SK-N-SH treated with all-trans-retinoic acid at 6 μM for 48 hours (cell line): ENCODE measurements around the gene TRNT1.

Experiments used
- BACH2 ChIP-seq: fragments of 250-450 bp; sonication (Bioruptor Pico); IDR thresholded peaks from 2 replicates; pipeline ENCODE4 v1.9.0; 2021; ENCODE audit warnings: mild to moderate bottlenecking, borderline replicate concordance
- RARB ChIP-seq: fragments of 250-450 bp; sonication (Bioruptor Pico); IDR thresholded peaks from 2 replicates; pipeline ENCODE4 v1.8.0; 2021; ENCODE audit warnings: mild to moderate bottlenecking, moderate library complexity
- ZFP3 ChIP-seq: fragments of 250-450 bp; sonication (Bioruptor Pico); IDR thresholded peaks from 2 replicates; pipeline ENCODE4 v1.5.0; 2020; ENCODE audit warnings: mild to moderate bottlenecking, moderate library complexity
- ZFP30 ChIP-seq: fragments of 450-650 bp; formaldehyde crosslinking; IDR thresholded peaks from 2 replicates; pipeline ENCODE4 v1.5.0; 2022; ENCODE audit warnings: mild to moderate bottlenecking, moderate library complexity
- ZNF8 ChIP-seq: fragments of 450-650 bp; formaldehyde crosslinking; IDR thresholded peaks from 2 replicates; pipeline ENCODE4 v1.5.0; 2020; ENCODE audit warnings: mild to moderate bottlenecking, moderate library complexity
- TF ChIP-seq, protein P1 (sequence below): fragments of 250-450 bp; sonication (Bioruptor Pico); IDR thresholded peaks from 2 replicates; pipeline ENCODE4 v1.8.0; 2020; ENCODE audit warnings: mild to moderate bottlenecking, moderate library complexity, borderline replicate concordance
- TF ChIP-seq, protein P2 (sequence below): fragments of 250-450 bp; sonication (Bioruptor Pico); IDR thresholded peaks from 2 replicates; pipeline ENCODE4 v1.5.1; 2020; ENCODE audit warnings: low read depth, mild to moderate bottlenecking, moderate library complexity

DNA sequence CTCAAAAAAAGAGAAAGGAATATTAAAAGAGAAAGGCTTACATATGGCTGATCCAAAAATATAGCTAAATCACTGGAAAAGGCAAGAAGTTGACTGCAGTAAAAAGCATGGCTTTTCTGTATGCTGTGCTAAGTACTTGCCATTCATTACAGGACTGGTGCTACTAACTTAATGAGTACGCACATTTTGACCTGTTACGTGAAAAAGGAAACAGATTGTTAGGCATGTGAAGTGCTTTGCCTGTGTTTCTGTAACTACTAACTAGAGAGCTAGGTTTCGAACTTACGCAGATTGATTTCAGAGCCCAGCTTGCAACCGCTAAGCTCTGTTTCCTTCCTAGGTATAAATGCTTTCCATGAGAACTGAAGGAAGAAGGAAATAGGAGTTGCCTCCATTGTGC lies 2.8 kb downstream of the TRNT1 start:
- no peak for TF ChIP-seq ZNF8
- no peak for TF ChIP-seq ZFP3 (CRISPR knock-in tag)
- TF ChIP-seq, protein P1, sequence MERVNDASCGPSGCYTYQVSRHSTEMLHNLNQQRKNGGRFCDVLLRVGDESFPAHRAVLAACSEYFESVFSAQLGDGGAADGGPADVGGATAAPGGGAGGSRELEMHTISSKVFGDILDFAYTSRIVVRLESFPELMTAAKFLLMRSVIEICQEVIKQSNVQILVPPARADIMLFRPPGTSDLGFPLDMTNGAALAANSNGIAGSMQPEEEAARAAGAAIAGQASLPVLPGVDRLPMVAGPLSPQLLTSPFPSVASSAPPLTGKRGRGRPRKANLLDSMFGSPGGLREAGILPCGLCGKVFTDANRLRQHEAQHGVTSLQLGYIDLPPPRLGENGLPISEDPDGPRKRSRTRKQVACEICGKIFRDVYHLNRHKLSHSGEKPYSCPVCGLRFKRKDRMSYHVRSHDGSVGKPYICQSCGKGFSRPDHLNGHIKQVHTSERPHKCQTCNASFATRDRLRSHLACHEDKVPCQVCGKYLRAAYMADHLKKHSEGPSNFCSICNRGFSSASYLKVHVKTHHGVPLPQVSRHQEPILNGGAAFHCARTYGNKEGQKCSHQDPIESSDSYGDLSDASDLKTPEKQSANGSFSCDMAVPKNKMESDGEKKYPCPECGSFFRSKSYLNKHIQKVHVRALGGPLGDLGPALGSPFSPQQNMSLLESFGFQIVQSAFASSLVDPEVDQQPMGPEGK (CRISPR knock-in tag): no peak
- no peak for TF ChIP-seq RARB (CRISPR knock-in tag)
- TF ChIP-seq, protein P2, sequence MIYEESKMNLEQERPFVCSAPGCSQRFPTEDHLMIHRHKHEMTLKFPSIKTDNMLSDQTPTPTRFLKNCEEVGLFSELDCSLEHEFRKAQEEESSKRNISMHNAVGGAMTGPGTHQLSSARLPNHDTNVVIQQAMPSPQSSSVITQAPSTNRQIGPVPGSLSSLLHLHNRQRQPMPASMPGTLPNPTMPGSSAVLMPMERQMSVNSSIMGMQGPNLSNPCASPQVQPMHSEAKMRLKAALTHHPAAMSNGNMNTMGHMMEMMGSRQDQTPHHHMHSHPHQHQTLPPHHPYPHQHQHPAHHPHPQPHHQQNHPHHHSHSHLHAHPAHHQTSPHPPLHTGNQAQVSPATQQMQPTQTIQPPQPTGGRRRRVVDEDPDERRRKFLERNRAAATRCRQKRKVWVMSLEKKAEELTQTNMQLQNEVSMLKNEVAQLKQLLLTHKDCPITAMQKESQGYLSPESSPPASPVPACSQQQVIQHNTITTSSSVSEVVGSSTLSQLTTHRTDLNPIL (CRISPR knock-in tag): no peak
- no peak for TF ChIP-seq ZFP30
- TF ChIP-seq BACH2 (CRISPR knock-in tag): no peak
